Activated naive CD8-positive, alpha-beta T cell treated with anti-CD3 and anti-CD28 coated beads, Interleukin-2, amount 50 U/mL, for 16 hours (primary cell): ENCODE measurements around the gene RPP40.
"Not testable (repeated sequence)": the region's sequence is repeated elsewhere in the genome, so short reads cannot be mapped to it uniquely, and the experiment has no call there.

Source experiments
- DNase-seq: peaks from one replicate; pipeline ENCODE4 v3.0.0-alpha.2; 2020; ENCODE audit warnings: low read depth, low spot score

RPP40 gene

DNA sequence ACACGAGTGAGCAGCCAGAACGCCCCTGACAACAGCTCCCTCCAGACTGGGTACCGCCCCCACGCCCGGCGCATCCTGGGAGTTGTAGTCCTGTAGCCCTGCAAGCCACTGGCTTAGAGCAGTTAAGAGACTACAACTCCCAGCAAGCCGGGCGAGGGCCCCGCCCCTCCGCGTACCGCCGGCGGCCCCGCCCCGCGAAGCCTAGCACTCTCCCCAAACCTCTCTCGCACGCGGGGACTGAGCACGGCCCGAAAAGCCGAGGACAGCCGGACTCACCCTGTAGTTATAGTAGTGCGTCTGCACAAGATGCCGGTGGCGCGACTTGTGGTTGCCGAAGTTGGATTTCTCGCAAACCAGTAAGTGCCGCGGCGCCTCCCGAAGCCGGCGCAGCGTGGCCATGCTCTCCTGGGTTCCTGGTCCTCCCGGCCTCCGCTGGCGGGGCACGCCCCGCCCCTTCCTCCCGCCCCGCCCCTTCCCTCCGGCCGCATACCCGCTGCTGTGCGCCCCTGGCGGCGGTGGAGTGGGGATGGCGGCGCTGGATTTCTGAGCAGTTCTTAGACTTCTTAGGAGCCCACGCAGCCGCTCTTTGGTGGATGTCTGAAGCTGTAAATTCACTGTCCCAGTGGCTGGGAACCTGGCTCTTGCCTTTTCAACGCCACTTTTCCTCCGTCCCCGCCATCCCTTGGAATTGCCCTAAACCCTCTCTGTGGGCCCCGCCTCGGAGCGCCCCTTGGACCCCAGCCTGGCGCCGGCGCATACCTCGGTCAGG lies at the start of gene RPP40:
TSS of gene RPP40 (minus strand) at position 434 of the 769 bp plus-strand sequence. CDS start at position 399, 35 bp downstream.
- peak; percentile 99 for DNase-seq

GRCh38 chr6:5053038-5053437 lies 49.2 kb upstream of the RPP40 start:
- DNase-seq, result no peak

DNA sequence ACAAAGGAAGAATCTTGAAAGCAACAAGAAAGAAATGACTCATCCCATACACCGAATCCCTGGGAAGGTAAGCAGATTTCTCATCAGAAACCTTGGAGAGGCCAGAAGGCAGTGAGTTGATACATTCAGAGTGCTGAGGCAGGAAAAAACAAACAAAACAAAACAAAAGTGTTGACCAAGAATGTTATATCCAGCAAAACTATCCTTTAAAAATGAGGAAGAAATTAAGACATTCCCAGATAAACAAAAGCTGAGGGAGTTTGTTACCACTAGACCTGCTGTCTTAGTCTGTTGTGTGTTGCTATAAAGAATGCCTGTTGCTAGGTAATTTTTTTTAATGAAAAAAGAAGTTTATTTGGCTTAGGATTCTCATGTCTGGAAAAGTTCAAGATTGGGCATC lies 47.6 kb upstream of the RPP40 start:
- no peak for DNase-seq

DNA sequence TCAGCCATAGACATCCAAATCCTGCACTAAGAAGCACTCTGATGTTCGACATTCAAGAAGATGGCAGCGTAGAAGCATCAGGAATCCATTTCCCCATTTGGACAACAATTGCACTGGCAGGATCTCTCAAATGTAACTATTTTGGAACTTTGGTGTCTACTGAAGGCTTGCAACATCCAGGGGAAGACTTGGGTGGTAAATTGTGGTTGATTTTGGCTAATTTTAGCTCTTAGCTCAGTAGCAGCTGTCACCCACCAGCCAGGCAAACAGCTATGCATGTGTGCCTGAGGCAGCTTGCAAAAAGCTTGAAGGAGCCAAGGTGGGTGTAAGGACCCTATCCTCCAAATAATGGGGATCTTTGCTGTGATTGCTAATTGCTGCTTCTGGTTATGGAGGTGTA lies 46.2 kb upstream of the RPP40 start:
- no peak for DNase-seq

DNA sequence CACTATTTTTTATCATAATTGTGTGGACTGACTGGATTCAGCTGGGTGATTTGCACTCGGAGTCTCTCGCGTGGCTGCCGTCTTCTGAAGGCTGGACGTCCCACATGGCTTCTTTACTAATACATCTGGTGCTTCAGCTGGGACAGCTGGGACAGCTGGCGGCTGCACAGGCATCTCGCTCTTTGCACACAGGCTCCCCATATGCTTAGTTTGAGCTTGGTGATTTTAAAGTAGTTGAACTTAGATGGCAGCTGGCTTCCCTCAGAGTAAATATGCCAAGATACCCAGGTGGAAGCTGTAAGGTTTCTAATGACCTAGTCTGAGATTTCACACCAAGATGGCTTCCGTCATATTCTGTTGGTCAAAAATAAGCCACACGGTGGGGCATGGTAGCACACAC lies 42.6 kb upstream of the RPP40 start:
- no peak for DNase-seq

GRCh38 chr6:5045416-5045815 lies 41.6 kb upstream of the RPP40 start:
- DNase-seq, result no peak

DNA sequence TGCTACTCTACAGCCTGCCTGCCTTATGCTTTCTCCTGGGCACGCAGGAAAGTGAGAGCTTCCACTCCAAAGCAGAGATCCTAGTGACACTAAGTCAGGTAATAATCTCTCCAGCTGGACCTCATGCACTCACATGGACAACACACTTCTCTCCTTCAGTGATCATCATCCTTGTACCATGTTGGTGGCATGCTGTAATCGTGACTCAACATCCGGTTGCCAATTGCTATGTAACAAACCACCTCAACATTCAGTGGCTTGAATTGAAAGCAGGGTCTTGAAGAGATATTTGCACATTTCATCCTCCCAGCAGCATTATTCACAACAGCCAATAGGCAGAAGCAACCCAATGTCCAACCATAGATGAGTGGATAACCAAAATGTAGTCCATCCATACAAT lies 41.0 kb upstream of the RPP40 start:
- DNase-seq, result no peak

DNA sequence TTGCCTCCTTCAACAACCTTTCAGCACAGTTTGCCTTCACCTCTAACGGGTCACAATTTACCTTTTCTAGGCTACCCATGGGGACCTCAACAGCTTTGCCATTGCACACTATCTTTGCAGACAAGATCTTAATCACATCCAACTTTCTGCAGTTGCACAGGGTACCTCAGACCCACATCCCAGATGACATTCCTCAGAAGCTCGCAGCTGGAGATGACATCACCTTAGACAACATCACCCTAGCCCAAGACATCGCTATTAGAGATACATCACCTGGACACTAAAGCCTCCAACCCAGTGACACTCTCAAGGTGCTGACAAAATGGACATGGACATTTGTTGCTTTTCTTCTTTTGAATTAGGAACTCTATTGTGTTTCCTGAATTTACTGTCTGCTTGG lies 38.6 kb upstream of the RPP40 start:
- no peak for DNase-seq

DNA sequence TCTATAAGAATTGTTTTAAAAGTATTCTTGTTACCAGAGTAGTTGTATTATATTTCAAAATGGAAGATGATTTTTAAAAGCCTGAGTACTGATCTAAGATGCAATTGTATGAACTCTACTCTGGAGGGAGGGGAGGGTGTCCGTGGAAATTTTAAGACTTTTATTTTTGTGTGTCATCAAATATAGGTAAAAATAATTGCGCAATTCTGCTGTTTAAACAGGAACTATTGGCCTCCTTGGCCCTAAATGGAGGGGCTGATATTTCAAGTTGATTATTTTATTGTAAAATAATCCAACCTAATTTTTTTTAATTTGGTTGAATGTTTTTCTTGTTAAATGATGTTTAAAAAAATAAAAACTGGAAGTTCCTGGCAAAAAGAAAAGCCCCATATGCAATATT lies 38.1 kb upstream of the RPP40 start:
- no peak for DNase-seq

DNA sequence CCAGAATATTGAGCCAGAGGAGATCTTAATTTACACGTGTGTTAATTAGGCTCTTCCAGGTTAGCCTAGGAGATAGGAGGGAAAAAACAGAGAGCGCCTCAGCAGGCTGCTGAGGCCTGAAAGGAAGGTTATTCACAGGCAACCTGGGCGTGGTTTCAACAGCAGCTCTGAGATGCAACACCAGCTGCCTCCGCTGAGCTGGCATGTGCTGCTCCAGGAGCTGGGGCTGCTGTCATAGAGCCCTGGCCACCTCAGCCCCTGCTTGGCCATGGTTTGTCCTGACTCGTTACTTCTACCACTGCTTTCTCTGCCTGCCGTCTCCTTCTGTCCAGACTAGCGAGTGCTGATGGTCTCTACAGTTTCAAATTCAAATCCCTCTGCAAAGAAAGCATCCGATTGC lies 32.4 kb upstream of the RPP40 start:
- DNase-seq, result no peak

DNA sequence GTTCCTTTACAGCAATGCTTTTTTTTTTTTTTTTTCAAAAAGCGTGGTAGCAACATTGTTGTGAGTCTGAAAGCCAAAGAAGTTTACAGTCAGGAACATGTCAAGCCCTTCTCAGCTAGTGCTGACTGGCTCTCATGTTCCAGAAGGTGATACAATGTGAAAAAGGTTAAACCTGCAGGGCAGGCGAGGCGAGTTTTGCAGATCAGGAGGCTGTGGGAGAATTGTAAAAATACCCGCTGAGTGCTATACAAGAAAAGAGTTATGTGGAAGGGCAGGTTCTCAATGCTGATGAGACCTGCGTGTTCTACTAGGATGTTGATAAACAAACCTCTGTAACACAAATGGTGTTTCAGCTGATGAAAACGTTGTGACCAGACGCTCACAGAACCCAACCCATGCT lies 30.9 kb upstream of the RPP40 start:
- no peak for DNase-seq

- DNase-seq, result no peak
Observed at GRCh38 chr6:5034328-5034727, 30.5 kb upstream of the RPP40 start.

DNA sequence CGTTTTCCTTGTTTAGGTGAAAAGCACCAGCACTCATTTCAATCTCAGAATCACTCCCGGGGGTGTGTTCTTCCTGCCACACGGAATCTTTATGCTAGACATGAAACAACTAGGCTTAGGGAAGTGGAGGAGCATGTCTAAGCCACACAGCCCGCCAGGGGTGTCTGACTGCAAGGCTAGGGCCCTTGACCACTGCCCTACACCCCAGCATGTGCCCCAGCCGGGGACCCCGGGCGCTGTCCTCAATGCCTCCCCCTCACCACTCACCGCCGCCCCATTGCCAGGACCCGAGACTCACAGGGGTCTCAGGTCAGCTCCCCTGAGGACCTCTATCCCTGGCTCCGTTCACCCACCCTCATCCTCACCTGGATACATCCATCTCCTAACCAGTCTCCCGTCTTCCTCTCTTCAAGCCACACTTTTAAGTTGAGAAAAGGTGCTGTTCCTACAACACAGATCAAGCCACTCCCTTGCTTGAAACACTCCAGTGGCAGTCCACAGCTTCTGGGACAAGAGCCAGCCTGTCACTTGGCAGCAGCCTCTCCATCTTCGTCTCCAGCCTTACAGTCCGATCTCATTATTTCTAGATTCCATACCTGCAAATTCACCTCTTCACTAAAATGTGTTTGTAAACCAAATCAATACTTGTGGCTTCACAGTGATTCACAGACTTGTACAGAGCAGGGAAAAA lies 29.5 kb upstream of the RPP40 start:
- DNase-seq, result not testable (repeated sequence)

- not testable (repeated sequence) for DNase-seq
Observed at GRCh38 chr6:5032706-5033105, 28.9 kb upstream of the RPP40 start.

GRCh38 chr6:5031150-5031549 lies 27.3 kb upstream of the RPP40 start:
- DNase-seq, result no peak

- DNase-seq, result peak; percentile 56
Observed at GRCh38 chr6:5030596-5031136, 26.8 kb upstream of the RPP40 start.

GRCh38 chr6:5029609-5030008 lies 25.8 kb upstream of the RPP40 start:
- no peak for DNase-seq

DNA sequence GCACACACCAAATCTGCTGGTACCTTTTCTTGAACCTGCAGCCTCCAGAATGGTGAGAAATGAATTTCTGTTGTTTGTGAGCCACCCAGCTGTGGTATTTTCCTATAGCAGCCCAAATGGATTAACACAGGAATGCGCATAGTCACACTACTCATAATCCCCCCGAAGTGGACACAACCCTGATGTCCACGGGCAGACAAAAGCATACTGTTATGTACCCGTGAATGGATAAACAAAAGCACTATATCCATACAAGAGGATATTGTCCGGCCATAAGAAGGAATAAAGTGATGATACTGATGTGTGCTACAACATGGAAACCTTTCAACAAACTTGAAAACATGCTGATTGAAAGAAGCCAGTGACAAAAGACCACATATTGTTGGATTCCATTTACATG lies 25.1 kb upstream of the RPP40 start:
- DNase-seq, result no peak

GRCh38 chr6:5028301-5028700 lies 24.5 kb upstream of the RPP40 start:
- no peak for DNase-seq

- DNase-seq, result no peak
Observed at GRCh38 chr6:5025911-5026819, 22.3 kb upstream of the RPP40 start.

DNA sequence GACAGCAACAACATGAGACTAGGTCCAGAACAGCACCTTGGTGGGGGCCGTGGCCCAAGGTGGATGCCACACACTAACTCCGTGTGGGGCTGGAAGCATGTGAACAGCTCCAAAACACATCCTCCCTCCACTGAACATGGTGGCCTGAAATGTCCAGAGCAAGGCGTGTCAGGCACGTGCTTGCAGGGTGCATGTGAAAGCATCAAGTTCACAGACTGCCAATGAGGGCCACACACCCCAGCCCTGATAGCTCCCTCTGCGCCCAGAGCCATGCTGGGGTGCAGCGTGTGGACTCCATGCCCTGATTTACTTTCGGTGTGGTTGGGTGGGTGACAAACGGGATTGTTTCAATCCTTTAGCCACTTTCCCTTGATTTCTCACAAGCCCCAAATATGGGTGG lies 20.1 kb upstream of the RPP40 start:
- DNase-seq, result no peak

- DNase-seq, result no peak
Observed at GRCh38 chr6:5020142-5020541, 16.3 kb upstream of the RPP40 start.
